SK-N-MC (cell line): ENCODE results near the gene GOLGA6L25.
"Not testable (repeated sequence)": the region's sequence is repeated elsewhere in the genome, so short reads cannot be mapped to it uniquely, and the experiment has no call there.

Experiments
- EZH2 ChIP-seq: fragments of 200-600 bp; sonication (generic); IDR thresholded peaks from one replicate; pipeline ENCODE4 v1.6.1; 2017; ENCODE audit warnings: antibody characterized with exemption
- POLR2AphosphoS5 ChIP-seq: IDR thresholded peaks from 2 replicates; pipeline ENCODE4 v1.6.1; 2012; ENCODE audit warnings: mild to moderate bottlenecking, low read depth, low read length, borderline replicate concordance

DNA sequence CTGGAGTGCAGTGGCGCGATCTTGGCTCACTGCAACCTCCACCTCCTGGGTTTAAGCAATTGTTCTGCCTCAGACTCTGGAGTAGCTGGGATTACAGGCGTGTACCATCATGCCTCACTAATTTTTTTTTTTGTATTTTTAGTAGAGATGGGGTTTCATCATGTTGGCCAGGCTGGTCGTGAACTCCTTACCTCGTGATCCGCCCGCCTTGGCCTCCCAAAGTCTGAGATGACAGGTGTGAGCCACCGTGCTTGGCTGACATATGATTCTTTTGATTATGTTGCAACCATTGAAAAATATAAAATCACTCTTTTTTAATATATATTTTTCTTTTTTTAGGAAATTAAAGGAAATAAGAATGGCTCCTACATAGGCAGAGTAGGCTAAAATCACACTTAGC lies 44.8 kb downstream of the GOLGA6L25 start:
- not testable (repeated sequence) for TF ChIP-seq POLR2AphosphoS5, EZH2
